SK-N-SH treated with all-trans-retinoic acid at 6 μM for 48 hours (cell line): ENCODE data around the gene EBF4.

Experiments
- ATAC-seq: fragments of 200-7000 bp; cut with Tn5 transposase; 3 replicates; pipeline ENCODE4 v1.9.1; 2020; ENCODE audit warnings: mild to moderate bottlenecking, moderate library complexity
- TSHZ2 ChIP-seq: fragments of 250-450 bp; sonication (Bioruptor Pico); IDR thresholded peaks from 2 replicates; pipeline ENCODE4 v1.5.0; 2020; ENCODE audit warnings: mild to moderate bottlenecking, moderate library complexity

The EBF4 gene

GRCh38 chr20:2809690-2810089 lies 117.1 kb downstream of the EBF4 start:
- ATAC-seq, result no peak
- TF ChIP-seq TSHZ2 (CRISPR knock-in tag), result no peak
